Activated T-helper 9 cell treated with anti-CD3 and anti-CD28 coated beads, Interleukin-2, amount 50 U/mL, for 16 hours (primary cell): ENCODE measurements around the gene SIMC1.

Experiments
- DNase-seq: peaks from one replicate; pipeline ENCODE4 v3.0.0-alpha.2; 2020; ENCODE audit warnings: low read depth

SIMC1 gene

DNA sequence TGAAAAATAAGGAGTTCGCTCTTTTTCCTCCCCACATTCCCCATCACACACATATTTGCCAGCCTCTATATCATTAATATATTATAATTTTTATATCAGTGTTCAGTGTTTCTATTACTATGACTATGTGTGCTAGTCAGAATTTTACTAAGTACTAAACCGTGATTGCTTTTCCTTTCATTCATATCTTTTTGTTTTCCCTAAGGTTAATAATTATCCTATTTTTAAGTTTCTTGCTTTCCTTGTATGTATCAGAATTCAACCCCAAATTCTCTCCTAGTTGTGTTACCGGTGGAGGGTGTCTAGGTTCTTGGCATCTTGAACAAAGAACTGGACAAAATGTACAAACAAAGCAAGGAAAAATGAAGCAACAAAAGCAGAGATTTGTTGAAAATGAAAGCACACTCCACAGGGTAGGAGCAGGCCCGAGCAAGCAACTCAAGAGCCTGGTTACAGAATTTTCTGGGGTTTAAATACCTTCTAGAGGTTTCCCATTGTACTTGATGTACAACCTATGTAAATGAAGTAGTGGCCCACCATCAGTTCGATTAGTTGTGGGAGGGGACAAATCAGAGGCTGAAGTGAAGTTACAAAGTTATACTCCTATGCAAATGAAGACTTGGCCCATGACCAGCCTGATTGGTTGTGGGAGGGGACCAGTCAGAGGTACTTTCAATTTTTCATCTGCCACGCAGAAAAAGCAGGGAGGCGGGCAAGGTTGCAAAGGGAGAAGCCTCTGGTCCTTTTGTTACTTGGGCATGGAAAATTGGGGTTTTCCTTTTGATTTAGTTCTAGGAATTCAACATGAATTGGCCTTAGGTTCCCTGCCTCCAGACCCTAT is 79.5 kb downstream of the SIMC1 start:
- DNase-seq: no peak

DNA sequence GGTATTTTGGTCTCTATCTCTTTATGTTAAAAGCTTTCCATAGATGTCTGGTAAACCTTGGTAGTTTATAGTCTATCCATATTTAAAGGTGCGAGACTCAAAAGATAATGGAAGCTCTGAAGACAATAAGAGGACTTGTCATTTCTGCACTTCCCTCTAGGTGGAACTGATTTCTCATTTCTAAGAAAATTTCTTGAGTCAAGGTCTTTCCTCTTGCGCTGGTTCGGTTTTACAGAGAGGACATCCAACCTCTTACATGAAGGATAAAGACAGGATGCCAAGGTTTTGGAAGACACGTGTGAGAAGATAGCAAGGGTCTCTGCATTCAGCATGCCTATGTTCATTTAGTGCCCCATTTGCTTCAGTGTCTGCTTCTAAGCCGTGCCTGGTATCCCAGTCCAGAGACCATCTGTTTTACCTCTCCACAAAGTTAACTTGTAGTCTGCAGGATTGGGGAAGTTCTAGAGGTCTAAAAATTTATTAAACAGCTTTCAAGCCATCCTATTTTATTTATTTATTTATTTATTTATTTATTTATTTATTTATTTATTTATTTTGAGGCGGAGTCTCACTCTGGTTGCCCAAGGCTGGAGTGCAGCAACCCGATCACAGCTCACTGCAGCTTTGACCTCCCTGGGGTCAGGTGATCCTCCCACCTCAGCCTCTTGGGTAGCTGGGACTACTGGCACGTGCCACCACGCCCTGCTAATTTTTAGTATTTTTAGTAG is 81.8 kb downstream of the SIMC1 start:
- no peak for DNase-seq

- DNase-seq: no peak
These were observed 82.4 kb downstream of the SIMC1 start for GRCh38 chr5:176320577-176320976.

DNA sequence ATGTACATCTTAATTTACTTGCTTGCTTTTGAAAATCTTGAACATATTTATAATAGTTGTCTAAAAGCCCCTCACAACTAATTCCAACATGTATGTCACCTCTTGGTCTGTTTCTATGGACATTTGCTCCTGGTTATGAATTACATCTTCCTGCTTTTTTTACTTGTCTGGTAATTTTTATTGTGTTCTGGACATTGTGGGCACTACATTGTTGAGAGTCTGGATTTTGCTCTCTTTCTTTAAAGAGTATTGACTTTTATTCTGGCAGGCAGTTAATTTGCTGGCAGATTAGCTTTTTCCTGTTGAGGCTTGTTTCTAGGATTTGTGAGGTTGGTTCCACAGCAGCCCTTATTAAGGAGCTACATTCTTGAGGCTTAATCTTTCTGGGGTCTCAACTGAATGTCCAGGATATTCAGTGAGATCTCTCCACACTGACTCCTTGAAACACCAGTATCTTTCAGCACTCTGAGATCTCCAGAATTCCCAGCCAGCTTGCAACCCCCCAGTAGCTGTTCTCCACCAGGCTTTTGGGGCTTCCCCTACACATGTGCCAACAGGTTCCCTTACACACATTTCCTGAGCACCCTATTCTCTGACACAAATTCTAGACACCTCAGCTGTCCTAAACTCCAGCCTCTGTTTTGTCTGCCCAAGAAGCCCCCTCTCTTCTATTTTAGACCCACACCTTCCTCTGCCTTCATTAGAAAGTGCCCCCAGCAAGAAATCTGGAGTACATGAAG is 96.0 kb downstream of the SIMC1 start:
- DNase-seq: no peak

DNA sequence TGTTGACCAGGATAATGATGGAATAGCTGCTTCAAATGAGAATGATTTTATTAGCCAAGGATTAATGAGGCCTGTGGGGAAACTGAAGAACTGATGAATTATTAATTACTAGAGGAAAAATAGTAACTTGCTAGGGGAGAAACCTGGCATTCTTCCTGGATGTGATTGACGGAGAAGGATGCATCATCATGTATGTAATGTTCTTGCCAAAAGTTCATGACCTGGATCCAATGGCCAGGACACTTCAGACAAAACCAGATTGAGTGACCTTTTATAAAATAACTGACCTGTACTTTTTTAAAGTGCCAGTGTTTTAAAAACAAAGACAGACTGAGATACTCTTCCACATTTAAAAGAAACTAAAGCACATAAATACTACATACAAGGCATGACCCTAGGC is 99.7 kb downstream of the SIMC1 start:
- DNase-seq: no peak

DNA sequence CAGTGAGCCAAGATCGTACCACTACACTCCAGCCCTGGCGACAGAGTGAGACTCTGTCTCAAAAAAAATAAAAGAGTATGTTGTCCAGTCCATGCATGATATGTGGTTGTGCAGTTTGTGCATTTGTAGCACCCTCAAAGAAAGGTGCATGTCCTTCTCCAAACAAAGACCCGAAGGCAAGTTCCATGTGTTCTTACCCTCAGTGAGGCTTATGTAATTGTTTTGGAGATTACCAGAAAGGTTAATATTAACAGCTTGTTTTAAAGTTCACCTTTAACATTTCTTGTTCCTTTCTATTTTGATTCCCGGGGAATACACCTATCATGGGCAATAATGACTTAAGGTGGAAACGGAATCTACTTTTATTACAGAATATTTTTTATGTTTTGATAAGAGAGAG is 101.1 kb downstream of the SIMC1 start:
- no peak for DNase-seq

DNA sequence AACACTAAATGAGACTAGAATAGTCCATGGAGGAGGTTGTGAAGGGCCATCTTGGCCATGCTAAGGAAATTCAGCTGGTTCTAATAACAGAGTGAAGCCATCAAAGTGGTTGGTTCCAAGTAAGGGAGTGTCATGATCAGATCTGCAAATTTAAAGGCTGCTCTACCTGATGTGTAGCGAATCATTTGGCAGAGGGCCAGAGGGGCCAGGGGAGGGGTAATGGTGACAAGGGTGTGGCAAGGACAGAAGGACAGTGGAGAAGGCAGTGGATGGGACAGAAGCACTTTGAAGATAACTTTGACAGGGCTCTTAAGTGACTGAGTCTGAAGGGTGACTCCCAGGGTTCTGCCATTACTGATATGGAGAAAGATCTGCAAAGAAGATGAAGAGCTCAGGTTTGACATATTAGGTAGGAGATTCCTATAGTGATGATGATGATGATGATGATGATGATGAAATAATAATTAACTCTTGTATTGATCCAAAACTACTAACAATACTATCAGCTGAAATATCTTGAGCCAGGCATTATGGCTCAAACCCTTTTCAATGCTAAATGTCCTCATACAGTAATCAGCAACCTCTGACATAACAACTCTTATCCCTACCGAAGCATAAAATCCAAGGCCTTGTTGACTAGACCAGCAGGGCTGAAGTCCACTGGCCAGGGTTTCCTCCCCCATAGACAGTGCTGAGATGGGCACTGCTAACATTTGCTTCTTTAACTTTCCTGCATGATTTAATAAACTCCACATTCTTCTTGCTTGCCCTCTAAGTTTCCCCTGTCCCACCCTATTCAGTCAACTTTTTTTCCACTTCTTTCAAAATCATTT is 103.3 kb downstream of the SIMC1 start:
- no peak for DNase-seq

GRCh38 chr5:176342158-176342483 is 103.9 kb downstream of the SIMC1 start:
- DNase-seq: no peak

GRCh38 chr5:176342766-176343458 is 104.7 kb downstream of the SIMC1 start:
- DNase-seq: no peak

- no peak for DNase-seq
These were observed 112.2 kb downstream of the SIMC1 start for GRCh38 chr5:176350416-176350815.

DNA sequence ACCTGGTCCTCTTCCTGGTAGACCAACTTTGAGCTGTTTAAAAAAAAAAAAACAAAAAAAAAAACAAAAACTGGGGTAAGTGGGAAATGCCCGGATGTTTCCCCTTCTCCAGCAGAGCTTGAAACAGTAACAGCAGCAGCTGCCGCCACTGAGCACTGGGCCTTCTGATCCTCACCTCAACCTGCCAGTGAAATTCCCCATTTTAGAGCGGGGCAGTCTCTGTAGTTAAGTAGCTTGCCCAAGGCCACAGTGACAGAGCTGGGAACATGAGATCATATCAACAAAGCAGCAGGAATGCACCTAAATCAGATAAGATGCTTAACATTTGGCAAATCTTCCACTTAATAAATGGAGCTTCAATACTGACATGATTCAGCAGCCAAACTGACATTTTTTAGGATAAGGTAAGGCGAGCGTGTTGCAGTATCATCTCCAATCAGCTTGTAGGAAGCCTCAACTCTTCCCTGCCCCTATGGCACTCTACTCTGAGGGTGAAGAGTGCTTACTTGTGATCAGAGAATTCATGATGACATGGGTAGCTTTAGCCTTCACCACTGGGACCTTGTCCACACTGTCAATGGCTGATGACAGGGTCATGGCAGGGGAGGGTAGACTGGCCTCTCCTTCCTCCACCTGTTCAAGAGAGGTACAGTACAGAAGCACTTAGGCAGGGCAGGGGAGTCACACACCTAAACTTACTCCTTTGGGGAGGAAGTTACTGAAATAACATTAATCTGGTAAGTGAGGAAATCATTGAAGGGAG is 114.1 kb downstream of the SIMC1 start:
- DNase-seq: no peak

DNA sequence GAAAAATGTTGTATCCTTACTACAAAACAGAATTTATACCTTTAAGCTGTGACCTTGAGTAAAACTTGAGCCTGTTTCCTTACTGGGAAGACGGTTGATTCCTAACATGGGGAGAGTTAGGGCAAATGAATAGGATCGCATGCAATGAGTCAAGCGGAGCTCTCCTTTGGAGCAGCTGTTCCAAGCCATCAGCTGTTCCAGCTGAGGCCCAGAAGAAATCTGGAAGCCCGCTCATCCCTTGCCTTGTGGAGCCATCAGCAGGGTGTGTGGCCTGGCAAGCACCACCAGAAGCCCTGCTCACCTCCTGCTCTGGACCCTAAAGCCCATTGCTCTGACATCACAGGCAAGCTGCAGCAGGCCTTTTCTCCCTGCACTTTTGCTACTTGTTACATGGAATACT is 115.3 kb downstream of the SIMC1 start:
- no peak for DNase-seq

- DNase-seq: no peak
These were observed 117.4 kb downstream of the SIMC1 start for GRCh38 chr5:176355400-176356178.

GRCh38 chr5:176356179-176356566 is 117.9 kb downstream of the SIMC1 start:
- DNase-seq: no peak

- no peak for DNase-seq
These were observed 121.4 kb downstream of the SIMC1 start for GRCh38 chr5:176359658-176360057.

- DNase-seq: no peak
These were observed 122.7 kb downstream of the SIMC1 start for GRCh38 chr5:176360894-176361436.

- DNase-seq: peak; percentile 90
These were observed 123.4 kb downstream of the SIMC1 start, which contains the start of gene KIAA1191 for GRCh38 chr5:176361437-176362232. TSS of gene KIAA1191 (minus strand) at chr5:176361764. CDS start at chr5:176359508, 2,256 bp downstream.

GRCh38 chr5:176362233-176362490 is 123.9 kb downstream of the SIMC1 start:
- DNase-seq: no peak
